Stimulated activated naive CD8-positive, alpha-beta T cell treated with anti-CD3 and anti-CD28 coated beads, Interleukin-15, Interleukin-2, amounts not matched to agents 100 U/mL and 50 U/mL, for 24 hours (primary cell): ENCODE results near the gene SNX25.
"Not testable (repeated sequence)": the region's sequence is repeated elsewhere in the genome, so short reads cannot be mapped to it uniquely, and the experiment has no call there.

Experiments used
- ATAC-seq: fragments of 150-1000 bp; cut with Tn5 transposase; one replicate; pipeline ENCODE4 v1.10.0; 2021
- DNase-seq: peaks from one replicate; pipeline ENCODE4 v3.0.0; 2021

SNX25 gene

DNA sequence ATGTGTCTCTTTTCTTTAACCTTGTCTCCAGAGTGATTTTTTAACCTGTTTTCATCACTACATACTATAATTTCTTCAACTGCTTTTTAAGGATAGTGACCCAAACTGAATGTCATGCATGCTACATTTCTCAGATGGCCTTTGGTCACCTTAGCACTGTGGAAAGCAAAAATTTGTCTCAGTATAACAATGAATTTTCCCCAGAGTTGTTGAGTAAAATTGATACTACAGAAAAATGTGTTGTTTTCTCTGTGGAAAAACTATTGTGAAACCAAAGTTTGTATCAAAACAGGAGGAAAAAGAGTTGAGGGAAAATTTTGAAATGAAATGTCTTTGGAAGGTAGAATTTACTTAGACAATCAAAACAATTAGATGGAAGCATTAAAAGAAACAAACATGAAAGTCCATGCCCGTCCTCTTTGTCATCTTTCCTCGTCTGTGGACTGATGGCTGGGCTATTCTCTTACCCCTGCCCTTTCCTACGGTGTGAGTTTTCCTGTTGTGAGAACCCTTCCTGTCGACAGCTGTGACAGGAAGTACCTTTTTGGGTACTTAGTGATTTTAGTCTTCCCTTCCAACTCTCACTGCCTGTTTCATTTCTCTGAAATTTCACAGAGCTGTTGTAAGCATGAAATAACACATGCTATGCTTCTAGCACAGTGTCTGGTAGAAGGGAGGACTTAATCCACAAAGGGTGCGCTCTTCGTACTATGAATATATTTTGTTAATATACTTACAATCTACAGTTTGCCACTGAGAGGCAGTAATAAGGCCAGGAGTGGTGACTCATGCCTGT lies 135.5 kb downstream of the SNX25 start:
- ATAC-seq (peak; percentile 55), DNase-seq (no peak)

- DNase-seq (no peak), ATAC-seq (no peak)
These were observed 137.7 kb downstream of the SNX25 start for GRCh38 chr4:185346975-185347601.

GRCh38 chr4:185351691-185352090 lies 142.3 kb downstream of the SNX25 start:
- DNase-seq (no peak), ATAC-seq (no peak)

GRCh38 chr4:185352202-185352601 lies 142.8 kb downstream of the SNX25 start:
- DNase-seq (no peak), ATAC-seq (no peak)

DNA sequence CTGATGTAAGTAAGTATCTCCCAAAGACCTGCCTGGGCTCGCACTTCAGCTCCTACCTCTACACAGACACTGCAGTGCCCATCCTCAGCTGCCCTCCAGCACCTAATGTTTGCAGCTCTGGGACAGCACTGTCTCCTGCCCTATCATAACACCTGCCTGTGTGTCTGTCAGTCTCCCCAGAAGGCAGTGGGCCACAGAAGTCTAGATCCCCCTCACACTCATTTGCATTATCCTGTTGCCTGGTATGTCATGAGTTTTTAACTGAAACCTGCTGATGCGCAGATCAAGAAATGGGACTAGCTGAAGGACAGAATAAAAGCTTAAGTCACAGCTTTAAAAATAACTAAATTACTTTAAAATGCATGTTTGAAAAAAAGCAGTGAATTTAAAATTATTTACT lies 143.3 kb downstream of the SNX25 start:
- DNase-seq (no peak), ATAC-seq (no peak)

DNA sequence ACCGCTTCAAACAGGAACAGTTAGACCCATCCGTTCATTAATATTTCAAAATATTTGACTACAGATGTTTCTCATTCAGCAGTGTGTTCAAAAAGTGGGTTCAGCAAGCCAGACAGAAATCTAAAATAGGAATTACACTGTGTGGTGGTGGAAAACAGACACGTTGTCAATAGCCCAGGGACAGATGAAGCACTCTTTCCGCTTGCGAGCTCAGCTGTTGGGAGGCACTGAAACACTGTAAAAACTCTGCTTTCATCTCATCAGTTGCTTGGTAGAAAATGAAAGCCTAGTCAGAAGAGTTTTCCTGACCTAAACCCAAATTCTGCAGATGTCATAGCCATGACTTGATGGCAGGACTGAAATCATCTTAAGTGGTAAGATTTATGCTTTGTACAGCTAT lies 147.8 kb downstream of the SNX25 start:
- ATAC-seq (peak; percentile 36), DNase-seq (no peak)

DNA sequence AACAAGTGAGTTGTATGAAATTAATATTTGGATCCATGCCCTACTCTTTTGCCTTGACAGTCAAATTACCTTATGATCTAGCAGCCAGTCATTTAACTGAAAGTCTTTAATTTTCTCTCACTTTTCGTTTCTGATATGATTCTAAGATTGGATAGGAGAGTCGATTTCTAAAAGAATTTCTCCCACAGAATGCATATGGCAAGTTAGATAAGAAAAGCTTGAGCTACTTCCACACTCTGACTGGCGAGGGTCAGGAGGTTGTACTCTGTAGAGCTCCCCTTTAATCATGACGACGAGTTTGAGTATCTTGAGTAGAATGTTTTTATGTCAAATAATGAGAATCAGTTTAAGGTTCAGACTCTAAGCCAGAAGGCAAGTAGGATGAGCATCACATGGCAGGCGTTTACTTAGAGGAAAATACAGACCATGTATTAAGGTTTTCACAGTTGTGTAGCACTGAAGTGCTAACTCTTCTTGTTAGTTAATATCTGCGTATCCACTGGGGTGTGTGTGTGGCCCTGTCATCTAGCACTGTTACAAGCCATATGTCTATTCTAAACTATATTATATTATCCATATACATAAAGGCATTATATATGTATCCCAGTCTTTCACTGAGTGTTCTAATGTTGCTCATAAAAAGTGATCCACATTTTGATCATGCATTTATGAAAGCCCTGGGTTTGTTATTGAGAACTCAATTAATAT lies 148.5 kb downstream of the SNX25 start:
- DNase-seq (no peak), ATAC-seq (no peak)

DNA sequence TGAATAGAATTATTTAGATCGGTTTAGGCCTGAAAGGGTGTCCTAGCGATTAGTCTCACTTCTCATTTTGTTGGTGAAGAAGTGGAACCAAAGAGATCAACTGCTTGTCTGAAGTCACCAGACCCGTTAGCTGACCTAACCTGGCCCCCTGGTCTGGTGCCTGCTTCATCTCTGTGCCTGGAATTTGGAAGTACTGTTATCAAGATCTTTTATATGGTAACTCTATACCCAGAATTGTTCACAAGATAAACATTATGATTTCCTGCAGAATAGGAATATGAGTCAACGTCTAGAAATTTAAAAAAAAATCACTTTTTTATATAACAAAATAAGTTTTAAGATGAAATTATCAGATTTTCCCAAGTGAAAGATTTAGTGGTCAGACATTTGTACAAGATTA lies 149.1 kb downstream of the SNX25 start:
- no peak for ATAC-seq
- no peak for DNase-seq

DNA sequence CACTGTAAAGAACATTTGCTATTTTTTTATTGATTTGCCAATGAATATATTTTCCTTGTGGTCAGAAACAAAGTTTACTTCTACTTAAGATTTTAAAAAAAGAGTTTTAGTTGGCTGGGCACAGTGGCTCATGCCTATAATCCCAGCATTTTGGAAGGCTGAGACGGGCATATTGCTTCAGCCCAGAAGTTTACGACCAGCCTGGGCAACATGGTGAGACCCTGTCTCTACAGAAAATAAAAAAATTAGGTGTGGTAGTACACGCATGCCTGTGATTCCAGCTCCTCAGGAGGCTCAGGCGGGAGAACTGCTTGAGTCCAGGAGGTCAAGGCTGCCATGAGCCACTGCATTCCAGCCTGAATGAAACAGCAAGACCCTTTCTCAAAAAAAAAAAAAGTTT lies 149.6 kb downstream of the SNX25 start:
- ATAC-seq (no peak), DNase-seq (no peak)

DNA sequence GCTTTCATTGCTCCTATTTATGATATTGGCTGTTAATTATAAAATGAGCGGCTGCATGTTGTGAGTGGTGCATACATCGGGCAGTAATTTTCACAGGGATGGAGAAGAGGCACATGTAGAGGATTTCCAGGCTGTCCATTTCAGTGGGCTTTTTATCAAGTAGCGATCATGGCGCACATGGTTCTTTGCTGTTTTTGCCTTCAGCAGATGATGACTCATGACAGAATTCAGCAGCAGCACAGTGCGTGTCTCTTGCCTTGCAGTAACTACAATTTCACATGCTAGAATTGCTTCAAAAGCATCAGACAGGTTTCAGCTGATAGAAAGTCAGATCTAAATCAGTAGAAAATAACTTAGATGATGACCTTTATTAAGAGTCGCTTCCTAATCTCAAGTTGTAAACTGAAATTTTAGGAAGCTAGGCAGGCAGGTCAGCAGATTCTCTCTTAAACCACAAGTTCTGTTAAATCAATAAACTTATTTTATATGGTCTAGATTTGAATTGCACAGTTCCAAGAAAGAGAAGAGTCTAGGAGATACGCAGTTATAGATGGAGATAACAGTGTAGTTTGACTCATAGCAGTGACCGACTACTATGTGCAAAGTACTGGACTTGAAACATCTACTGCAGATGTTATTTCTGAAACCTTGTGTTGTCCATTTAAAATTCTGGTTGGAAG lies 150.5 kb downstream of the SNX25 start:
- ATAC-seq: no peak
- no peak for DNase-seq

DNA sequence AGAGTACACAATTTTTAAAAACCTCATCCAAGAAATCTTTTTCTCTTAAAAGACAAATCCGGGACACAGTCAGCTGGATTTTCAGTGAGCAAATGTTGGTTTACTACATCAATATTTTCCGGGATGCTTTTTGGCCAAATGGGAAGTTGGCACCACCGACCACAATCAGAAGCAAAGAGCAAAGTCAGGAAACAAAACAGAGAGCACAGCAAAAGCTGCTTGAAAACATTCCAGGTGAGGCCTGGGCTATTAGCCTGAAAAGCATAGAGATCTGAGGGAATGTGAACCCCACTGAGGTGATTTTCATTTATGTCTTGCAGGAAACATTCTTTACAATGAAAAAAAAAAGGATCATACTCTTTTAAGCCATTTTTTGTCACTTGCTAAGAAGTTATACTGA lies 152.5 kb downstream of the SNX25 start:
- no peak for DNase-seq
- ATAC-seq: no peak

DNA sequence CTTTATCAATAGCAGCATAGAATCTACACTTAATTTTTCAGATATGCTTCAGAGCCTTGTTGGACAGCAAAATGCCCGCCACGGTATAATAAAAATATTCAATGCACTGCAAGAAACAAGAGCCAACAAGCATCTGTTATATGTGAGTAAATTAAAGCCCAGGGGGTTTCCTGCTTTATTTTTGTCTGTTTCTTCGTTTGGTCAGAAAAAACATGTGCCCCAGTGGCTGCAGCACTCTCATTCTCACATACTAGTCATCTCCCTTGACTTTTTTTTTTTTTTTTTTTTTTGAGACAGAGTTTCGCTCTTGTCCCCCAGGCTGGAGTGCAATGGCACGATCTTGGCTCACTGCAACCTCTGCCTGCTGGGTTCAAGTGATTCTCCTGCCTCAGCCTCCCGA lies 153.2 kb downstream of the SNX25 start:
- ATAC-seq, DNase-seq: not testable (repeated sequence)

- no peak for DNase-seq
- no peak for ATAC-seq
These were observed 153.9 kb downstream of the SNX25 start for GRCh38 chr4:185363251-185363650.

DNA sequence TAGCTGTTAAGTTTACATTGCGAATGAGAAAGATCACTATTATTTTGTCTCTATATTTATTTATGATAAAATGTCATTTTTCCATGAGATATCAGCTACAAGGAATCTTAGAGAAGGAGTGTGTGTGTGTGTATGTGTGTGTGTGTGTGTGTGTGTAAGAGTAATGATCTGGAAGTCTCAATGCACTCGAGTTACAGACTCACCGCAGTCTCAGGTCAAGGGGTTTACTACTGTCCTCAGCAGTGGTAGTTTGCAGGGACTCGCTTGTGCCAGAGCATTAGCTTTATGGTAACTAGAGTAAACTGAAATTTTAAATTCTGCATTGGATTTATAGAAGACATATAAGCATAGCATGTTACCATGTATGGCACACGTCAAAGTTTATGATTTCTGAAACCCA lies 155.5 kb downstream of the SNX25 start:
- ATAC-seq (no peak), DNase-seq (no peak)

DNA sequence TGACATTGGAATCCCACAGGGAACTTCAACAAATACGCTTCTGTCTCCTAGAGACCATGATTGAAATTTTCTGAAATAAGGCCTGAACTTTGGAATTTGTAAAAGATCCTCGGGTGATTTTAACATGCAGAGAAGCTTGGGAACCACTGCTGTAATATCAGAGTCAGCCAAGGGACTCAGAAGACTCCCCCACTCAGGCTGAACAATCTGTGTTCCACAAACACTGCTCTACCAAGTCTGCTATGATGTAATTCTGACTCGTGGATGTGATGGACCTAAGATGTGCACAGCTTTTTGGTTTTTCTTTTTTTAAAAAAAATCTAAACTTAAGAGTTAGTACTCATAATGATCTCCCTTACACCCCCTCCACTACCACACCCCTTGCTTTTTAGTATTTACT lies 160.3 kb downstream of the SNX25 start:
- DNase-seq: no peak
- ATAC-seq: no peak

GRCh38 chr4:185370268-185370949 lies 161.0 kb downstream of the SNX25 start:
- DNase-seq (no peak), ATAC-seq (no peak)

DNA sequence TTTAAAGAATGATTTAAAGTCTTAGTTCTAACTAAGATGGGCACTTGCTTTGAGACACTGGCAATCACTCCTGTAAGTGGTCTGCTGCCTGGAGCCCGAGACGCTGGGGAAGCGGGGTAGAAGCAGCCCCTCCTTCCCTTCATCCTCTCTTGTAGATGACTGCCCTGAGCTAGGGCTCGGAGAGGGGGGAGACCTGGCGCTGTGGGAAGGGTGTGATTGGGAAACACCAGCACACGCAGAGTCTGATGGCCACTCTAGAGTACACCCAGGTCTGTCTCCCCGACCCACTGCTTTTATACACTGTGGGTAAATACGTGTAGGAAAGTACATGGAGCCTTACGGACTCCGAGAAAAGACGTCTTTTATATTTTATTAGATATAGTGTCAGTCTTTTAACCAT lies 162.3 kb downstream of the SNX25 start:
- DNase-seq: no peak
- no peak for ATAC-seq

- ATAC-seq (no peak), DNase-seq (no peak)
These were observed 164.6 kb downstream of the SNX25 start for GRCh38 chr4:185374027-185374426.

- DNase-seq (no peak), ATAC-seq (no peak)
These were observed 165.2 kb downstream of the SNX25 start for GRCh38 chr4:185374573-185374972.

DNA sequence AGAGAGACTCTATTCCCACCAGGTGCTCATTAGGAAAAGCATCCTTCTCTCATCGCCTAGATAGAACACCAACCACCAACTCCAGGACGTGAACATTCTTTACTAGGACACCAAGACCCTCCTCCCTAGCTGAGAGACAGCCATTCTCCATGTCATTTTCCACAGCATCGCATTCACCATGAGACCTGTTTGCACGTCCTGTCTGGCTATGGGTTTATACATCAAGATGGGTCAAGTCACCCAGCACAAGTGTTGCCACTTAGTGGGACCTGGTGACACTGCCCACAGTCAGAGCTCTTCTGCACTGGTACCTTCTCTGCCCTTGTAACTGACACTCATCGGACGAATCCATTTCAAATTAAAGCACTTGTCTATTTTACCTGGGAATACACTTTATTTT lies 168.9 kb downstream of the SNX25 start:
- ATAC-seq: no peak

GRCh38 chr4:185379326-185380295 lies 170.2 kb downstream of the SNX25 start:
- no peak for DNase-seq
- no peak for ATAC-seq

More for the DNA sequence above, 168.9 kb downstream of the SNX25 start:
- no peak for DNase-seq
